ENCODE results near the gene RPS26.

The RPS26 gene

DNA sequence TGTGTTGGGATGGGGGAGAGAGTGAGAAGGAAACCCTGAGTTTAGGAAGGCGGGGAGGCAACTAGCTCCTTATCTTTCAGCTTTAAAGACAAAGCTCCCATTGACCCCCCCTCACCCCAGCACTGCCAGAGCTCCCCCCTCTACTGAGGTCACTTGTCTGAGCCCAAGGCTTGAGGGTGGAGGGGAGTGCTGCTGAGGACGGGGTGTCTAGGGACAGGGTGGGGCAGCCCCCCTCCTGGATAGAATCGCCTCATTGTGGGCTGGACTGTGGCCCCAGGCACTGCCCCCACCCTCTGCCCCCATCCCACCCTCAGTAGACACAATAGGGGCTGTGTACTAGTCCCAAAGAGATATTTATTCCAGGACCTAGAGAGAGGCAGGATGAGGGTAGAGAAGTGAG, 41.2 kb downstream of the RPS26 start:
- no peak for DNase-seq (ENCODE audit: extremely low read depth, insufficient read length)
- no peak for TF ChIP-seq CTCF (IDR thresholded peaks at IDR 0.05; ENCODE audit: insufficient read depth, low read length, poor library complexity, severe bottlenecking)
- H3K36me3 ChIP-seq (ENCODE audit: control insufficient read depth, insufficient read depth, low read length): no peaks in the 10 kb centered on the region
- H3K4me3 ChIP-seq (replicated peaks; ENCODE audit: low read depth, low read length): no peak overlapping the region
- H3K27me3 ChIP-seq (replicated peaks; ENCODE audit: control insufficient read depth, insufficient read depth, low read length): peaks cover 4% of the 10 kb centered on the region

GRCh38 chr12:56084958-56085543, 43.3 kb downstream of the RPS26 start:
- DNase-seq (ENCODE audit: extremely low read depth, insufficient read length): no peak
- Histone ChIP-seq H3K27me3 (replicated peaks; ENCODE audit: control insufficient read depth, insufficient read depth, low read length) (peaks cover 4% of the 10 kb centered on the region), H3K4me3 (replicated peaks; ENCODE audit: low read depth, low read length) (no peak overlapping the region), H3K36me3 (ENCODE audit: control insufficient read depth, insufficient read depth, low read length) (no peaks in the 10 kb centered on the region)
- TF ChIP-seq CTCF (IDR thresholded peaks at IDR 0.05; ENCODE audit: insufficient read depth, low read length, poor library complexity, severe bottlenecking): peak; percentile 71

DNA sequence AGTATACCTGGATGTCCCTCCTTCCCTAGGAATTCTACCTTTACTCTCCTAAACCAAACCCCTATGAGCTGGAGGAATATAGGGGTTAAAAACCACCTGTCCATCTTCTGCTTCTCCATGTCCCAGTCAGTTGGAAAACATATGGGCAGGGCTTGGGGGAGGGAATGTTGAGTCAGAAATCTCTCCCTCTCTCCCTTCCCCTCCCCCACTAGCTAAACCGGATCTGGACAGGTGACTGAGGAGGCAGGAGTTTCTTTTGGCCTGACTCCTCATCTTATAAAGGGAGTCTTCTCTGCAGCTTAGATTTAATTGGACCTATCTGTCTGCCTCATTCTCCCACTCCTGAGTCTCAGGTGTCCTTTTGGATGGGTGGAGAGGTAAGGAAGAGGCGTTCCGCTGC, 44.4 kb downstream of the RPS26 start:
- Histone ChIP-seq H3K4me3 (replicated peaks; ENCODE audit: low read depth, low read length) (no peak overlapping the region), H3K36me3 (ENCODE audit: control insufficient read depth, insufficient read depth, low read length) (no peaks in the 10 kb centered on the region), H3K27me3 (replicated peaks; ENCODE audit: control insufficient read depth, insufficient read depth, low read length) (peaks cover 2% of the 10 kb centered on the region)
- no peak for DNase-seq (ENCODE audit: extremely low read depth, insufficient read length)
- TF ChIP-seq CTCF (IDR thresholded peaks at IDR 0.05; ENCODE audit: insufficient read depth, low read length, poor library complexity, severe bottlenecking): no peak

DNA sequence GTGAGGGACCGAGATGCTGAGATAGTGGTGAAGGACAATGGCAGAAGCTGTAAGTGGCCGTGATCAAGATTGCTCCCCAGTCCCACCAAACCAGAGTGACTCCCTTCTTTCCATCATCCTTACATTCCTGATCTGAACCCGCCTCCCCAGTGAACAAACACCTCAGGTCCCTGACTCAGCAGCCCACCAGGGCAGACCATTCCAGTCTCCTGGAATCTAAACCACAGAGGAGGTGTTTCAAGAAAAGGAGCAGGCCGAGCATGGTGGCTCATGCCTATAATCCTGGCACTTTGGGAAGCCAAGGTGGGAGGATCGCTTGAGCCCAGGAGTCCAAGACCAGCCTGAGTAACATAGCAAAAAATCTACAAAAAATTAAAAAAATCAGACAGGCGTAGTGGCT, 44.9 kb downstream of the RPS26 start:
- H3K27me3 ChIP-seq (replicated peaks; ENCODE audit: control insufficient read depth, insufficient read depth, low read length): peaks cover 2% of the 10 kb centered on the region
- no peak for DNase-seq (ENCODE audit: extremely low read depth, insufficient read length)
- TF ChIP-seq CTCF (IDR thresholded peaks at IDR 0.05; ENCODE audit: insufficient read depth, low read length, poor library complexity, severe bottlenecking): no peak
- no peaks in the 10 kb centered on the region for H3K36me3 ChIP-seq (ENCODE audit: control insufficient read depth, insufficient read depth, low read length)
- H3K4me3 ChIP-seq (replicated peaks; ENCODE audit: low read depth, low read length): no peak overlapping the region

- Histone ChIP-seq H3K27me3 (replicated peaks; ENCODE audit: control insufficient read depth, insufficient read depth, low read length) (peaks cover 2% of the 10 kb centered on the region), H3K4me3 (replicated peaks; ENCODE audit: low read depth, low read length) (no peak overlapping the region), H3K36me3 (ENCODE audit: control insufficient read depth, insufficient read depth, low read length) (no peaks in the 10 kb centered on the region)
- no peak for DNase-seq (ENCODE audit: extremely low read depth, insufficient read length)
- TF ChIP-seq CTCF (IDR thresholded peaks at IDR 0.05; ENCODE audit: insufficient read depth, low read length, poor library complexity, severe bottlenecking): no peak
These were observed 45.5 kb downstream of the RPS26 start for GRCh38 chr12:56087220-56087619.

Measured in GM06990 (cell line).